GM21390 (cell line): ENCODE measurements around the gene LCP1.
"Not testable (repeated sequence)": the region's sequence is repeated elsewhere in the genome, so short reads cannot be mapped to it uniquely, and the experiment has no call there.

Experiments
- ATAC-seq: cut with Tn5 transposase; IDR thresholded peaks from one replicate; pipeline ENCODE4 v1.9.1; 2021; ENCODE audit not compliant: unreplicated experiment

Gene LCP1, protein sequence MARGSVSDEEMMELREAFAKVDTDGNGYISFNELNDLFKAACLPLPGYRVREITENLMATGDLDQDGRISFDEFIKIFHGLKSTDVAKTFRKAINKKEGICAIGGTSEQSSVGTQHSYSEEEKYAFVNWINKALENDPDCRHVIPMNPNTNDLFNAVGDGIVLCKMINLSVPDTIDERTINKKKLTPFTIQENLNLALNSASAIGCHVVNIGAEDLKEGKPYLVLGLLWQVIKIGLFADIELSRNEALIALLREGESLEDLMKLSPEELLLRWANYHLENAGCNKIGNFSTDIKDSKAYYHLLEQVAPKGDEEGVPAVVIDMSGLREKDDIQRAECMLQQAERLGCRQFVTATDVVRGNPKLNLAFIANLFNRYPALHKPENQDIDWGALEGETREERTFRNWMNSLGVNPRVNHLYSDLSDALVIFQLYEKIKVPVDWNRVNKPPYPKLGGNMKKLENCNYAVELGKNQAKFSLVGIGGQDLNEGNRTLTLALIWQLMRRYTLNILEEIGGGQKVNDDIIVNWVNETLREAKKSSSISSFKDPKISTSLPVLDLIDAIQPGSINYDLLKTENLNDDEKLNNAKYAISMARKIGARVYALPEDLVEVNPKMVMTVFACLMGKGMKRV

DNA sequence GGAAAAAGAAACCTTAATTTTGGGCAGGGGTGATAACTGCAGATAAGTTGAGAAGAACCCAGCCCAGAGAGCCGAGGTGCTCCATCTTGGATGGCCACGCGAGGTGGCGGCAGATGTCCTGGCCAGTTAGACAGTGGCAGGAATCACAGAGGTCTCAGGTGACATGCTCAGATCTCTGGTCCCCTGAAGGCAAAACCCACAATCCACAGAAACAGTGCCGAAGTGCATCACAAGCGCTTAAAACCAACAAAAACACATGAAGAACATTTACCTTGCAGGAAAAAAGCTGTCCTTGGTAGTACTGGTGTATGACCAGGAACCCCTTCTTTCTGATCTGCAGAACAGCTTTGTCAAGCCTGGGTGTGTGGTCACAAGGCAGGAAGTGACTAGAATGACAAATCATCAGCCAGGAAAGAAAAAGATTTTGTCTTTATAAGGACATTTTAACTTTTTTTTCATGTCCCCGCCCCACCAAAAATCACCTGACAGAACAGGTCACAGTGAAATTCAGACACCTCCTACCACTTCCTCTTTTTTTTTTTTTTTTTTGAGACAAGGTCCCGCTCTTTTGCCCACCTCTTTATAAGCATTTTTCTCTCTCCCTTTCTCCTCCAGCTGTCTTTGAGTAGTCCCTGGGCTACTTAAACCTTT, at the start of gene LCP1:
TSS of gene LCP1 (minus strand) at position 338 of the 651 bp plus-strand sequence. CDS start 22,515 bp downstream, outside the sequence.
- peak; percentile 64 for ATAC-seq

DNA sequence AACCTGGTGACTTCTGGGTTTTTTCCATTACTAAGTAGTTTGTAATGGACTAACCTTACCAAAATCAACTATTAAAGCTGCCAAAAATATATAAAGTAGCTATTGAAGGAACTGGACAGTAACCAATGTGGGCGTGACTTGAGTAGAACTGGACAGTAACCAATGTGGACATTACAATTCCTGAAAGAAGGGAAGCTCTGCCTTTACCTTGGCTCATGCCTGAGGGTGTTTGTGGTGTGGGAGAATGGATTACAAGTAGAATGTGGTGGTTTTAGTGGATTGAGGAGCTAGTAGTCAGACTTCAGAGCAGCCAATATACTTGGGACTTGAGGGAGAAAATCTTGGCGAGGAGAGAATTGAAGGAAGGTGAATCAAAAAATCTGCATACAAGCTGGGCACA, 47.3 kb upstream of the LCP1 start:
- ATAC-seq, result no peak

DNA sequence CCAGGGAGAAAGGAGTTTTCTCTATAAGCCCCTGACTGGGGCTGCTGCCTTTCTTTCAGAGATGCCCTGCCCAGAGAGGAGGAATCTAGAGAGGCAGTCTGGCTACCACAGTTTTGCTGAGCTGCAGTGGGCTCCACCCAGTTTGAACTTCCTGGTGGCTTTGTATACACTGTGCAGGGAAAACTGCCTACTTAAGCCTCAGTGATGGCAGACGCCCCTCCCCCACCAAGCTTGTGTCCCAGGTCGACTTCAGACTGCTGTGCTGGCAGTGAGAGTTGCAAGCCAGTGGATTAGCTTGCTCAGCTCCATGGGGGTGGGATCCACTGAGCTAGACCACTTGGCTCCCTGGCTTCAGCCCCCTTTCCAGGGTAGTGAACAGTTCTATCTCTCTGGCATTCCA, 38.3 kb upstream of the LCP1 start:
- ATAC-seq, result not testable (repeated sequence)

DNA sequence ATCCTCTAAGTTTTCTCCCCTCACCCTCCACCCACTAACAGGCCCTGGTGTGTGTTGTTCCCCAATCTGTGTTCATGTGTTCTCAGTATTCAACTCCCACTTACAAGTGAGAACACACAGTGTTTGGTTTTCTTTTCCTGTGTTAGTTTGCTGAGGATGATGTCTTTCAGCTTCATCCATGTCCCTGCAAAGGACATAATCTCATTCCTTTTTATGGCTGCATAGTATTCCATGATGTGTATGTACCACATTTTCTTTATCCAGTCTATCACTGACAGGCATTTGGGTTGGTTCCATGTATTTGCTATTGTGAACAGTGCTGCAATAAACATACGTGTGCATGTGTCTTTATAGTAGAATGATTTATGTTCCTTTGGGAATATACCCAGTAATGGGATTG, 32.8 kb upstream of the LCP1 start:
- ATAC-seq, result not testable (repeated sequence)

DNA sequence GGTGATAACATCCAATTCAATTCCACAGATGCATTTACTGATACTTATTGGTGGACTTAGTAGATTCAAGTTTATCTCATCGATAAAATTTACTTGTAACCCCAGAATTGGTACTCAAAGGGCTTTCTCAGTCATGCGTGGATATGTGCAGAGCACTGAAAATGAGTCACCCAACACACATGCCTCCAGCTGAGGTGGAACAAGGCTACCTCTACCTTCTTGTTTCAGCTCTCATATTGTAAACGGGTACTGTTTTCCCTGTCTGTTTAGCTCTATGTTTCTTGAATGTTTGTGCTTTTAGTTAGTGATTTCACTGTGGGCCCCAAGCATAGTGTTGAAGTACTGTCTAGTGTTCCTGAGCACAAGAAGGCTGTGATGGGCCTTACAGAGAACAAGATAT, 31.3 kb upstream of the LCP1 start:
- no peak for ATAC-seq

DNA sequence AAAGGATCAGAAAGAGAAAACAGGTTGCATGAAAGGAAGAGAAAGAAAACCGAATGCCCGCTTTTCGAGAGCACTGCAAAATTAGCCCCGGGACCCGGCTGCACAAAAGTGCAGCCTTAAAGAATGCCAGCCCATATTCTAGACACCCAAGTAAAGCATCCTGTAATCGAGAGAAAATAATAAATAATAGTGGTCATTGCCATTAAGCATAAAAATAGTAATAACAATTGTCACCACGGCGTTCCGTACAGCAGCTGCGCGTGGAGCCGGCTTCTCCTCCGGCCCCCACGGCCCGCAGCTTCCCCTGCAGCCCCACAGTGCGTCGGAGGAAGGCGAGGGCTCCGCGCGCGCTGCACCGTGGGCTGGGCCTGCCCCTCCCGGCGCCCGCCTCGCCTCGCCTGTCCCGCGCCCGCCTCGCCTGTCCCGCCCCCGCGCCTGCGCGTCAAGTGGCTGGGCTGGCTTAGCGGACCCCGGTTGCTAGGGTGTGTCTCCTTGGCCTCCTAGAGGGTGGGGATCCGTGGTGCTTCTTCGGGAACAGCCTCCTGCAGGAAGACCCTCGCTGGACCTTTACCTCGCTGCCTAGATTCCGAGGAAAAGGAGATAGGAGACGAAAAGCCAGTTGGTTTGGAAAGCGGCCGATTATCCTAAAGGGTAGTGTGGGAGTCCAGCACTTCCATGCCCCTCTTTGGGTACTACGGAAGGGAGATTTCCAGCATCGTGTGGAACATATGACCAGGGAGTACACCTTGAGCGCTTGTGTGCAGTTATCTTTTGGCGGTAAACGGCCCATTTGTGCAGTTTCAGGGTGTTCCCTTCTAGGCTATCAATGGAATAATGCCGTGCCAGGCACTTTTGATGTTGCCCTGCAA, 29.7 kb upstream of the LCP1 start, which contains the start of gene LRRC63:
TSS of gene LRRC63 (plus strand) at position 446 of the 869 bp plus-strand sequence. CDS start 1,107 bp downstream, outside the sequence.
- ATAC-seq, result peak; percentile 97

DNA sequence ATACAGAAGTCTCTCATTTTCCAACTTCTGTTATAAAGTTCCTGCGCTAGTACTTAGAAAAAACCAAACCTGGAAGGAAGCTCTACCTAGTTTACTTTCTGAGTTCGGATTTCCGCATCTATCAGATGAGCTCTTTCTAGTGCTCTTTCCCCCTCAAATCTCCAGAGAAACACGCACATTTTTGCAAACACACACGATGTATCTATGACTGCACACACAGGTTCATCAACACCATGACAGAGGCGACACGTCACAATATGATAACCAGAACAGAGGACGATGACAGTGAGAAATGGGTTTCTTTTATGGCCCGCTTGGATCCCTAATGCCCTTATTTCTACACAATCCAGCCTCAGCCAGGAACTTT, 29.1 kb upstream of the LCP1 start:
- ATAC-seq, result peak; percentile 29

DNA sequence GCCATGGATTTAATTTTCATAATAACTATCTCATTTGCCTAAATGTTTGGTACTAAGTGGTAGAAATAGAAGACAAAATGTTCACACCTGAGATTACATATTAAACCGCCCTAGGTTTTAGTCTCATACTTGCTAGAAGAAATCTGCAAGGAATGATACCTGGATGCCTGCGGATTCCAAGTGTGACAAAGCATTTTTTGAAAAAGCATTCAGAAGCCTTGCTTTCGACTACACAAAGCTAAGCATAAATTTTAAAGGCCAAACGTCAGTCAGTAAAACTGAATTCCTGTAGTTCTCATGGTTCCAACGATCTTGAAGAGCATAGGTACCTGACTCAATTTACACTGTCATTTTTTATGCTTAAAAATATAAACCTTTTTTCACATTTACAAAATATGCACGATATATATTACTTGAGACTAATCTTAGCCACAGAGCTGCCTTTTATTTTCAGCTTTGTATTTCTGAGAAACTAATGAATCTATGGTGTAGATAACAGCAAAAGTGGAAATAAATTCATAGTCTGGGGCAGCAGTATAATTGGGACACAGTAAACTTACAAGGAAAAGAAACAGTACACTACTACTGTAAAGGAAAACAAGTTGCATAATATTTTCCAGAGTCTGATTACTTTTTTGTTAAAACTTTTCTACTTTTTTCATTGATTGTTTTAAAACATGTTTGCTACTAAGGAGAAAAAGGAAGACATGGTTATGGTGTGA, 28.5 kb upstream of the LCP1 start:
- ATAC-seq, result no peak

DNA sequence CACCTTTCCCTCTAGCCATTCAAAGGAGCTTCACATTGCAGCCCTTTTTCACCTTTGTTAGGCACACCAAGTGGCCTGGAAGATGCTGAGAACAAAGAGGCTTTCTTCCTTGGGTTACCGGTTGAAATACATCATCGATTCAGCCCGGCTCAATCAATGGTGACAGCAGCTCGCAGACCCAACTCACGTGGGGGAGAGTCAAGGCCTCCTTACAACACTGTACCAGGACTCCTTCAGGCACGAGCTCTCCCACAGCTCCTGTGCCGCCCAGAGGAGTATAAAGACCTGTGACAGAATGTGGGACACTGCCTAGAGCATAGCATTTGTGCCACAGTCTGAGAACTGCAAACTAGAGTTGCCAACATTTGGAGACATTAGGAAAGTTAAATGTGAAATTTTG, 25.9 kb upstream of the LCP1 start:
- no peak for ATAC-seq

DNA sequence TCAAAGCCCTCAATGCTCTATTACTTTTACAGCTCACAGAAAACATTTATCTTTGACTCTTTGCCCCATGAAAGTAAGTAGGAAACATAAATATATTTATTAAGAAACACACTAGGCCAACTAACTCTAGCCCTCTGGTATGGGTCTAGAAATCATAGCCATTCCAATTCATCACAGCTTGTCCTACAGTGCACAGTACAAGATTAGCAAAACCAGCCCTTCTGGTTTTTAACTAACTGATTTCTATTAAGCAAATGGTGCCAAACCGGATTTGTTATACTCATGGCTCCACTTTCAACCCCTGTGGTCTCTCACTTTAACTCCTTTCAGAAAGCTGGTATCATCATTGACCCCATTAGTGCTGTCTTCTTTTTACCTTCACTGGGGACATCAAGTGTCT, 24.2 kb upstream of the LCP1 start:
- ATAC-seq, result no peak

DNA sequence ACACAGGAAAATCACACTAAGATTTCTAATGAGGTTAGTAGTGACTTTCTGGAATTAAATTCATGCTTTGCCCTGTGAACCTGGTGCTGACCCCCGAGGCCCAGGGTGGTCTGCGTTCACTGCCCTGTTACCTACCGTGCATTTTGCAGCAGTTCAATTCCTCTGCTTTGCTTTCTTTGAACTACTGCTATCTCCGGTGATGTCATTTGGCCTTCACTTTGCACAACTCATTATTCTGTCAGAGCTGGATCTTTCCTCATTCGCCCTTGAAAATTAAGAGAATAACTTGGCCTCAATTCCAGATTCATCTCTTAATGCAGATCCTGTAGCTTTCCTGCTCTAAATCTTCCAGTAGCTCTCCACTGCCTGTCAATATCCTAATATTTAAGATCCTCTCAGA, 21.0 kb upstream of the LCP1 start:
- no peak for ATAC-seq

DNA sequence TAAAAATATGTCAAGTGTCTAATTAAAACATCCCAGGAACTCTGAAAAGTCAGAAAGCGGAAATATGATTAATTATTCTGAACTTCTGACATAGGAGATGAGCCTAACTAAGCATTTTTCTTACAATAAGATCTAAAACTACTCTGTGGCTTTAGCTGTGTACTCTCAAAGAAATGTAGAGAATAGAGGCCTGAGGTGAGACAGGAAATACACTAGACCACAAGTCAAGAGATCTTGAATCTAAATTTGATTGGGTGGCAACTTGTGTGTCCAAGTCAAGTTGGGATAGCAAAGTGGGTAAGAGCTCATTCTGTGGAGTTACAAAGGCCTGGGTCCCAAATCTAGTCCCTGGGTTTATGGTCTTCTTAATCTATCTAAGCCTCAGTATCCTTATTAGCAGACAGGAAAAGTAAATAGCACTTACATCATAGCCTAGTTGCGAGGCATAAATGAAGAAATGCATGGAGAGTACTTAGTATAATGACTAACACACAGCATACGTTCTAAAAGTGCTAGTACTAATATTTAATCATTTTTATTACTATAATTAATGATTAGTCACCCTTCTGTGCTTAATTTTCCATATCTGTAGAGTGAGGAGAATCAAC, 20.3 kb upstream of the LCP1 start:
- ATAC-seq, result peak; percentile 61

DNA sequence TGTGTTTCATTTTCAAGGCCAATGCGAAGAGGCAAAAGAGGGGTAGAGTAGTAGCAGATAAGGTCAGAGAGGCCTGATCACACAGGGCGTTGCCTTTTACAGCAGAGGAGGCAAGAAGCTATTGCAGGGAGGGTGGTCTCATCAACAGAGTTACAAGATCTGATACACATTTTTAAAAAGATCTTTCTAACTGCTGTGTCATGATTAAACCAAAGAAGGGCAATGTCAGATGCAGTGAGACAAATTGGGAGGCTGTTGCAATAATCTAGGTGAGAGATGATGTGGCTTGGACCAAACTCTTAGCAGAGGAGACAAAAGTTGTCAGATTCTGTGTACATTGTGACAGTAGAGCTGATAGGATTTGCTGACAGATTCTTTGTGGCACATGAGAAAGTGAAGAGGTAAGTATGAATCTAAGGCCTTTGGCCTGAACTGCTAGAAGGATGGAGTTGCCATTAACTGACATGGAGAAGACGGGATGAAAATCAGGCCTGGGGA, 16.8 kb upstream of the LCP1 start:
- ATAC-seq, result no peak

DNA sequence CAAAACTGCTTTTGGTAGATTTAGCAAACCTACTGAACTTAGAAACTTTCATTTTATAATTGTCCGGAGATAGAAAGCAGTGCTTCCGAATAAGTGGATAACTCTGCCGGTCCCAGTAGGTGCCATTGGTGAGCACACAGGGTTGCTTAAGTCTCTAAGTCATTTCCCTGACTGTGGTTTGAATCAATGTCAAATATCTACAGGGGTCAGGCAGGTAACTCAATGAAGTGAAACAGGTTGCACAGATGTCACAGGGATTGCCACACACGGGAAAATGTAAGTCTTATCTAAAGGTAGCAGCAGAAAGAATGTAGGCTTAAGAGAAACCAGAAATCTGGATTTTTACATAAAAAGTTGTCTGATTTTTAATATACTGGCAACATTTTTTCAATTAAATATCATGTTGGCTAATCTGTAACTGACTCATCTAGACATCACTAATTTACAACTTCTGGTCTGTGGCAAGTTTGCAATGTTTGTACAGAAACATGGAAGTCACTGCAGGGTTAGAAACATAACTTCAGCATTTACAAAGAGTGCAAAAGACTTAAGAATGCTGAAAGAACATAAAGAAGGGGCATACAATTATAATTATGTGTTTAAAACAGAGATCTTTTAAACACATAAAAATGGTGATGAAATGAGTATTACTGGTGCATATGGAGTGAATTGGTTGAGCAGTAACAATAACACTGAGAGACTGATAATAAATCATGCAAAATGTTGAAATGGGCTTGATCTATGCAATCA, 15.5 kb upstream of the LCP1 start:
- no peak for ATAC-seq

DNA sequence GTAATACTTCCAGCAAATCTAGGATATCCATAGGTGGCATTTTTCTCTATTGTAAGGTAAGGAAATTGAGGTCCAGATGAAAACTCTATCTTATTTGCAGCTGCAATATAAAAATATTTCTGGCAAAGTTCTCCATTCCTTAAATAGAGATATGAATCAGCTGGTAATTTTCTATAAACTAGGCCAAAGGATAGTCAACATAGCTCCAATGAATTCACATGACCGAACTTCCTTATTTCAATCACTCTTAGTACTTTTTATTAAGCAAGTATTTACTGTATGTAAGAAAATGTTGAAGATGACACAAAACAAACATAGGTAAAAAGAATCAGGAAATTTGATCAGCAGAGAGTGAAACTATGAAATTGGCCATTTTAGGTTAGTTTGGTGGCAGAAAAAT, 13.0 kb upstream of the LCP1 start:
- ATAC-seq, result no peak

DNA sequence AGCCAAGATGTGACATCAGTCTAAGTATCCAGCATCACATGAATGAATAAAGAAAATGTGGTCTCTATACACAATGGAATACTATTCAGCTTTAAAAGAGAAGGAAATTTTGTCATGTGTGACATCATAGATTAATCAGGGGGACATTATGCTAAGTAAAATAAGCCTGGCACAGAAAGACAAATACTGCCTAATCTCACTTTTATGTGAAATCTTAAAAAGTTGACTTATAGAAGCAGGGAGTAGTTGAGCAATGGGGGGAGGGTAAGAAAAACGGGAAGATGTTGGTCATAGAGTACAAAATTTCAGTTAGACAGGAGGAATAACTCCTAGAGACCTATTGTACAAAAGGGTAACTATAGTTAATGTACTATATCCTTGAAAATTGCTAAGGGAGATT, 10.4 kb upstream of the LCP1 start:
- ATAC-seq, result no peak

DNA sequence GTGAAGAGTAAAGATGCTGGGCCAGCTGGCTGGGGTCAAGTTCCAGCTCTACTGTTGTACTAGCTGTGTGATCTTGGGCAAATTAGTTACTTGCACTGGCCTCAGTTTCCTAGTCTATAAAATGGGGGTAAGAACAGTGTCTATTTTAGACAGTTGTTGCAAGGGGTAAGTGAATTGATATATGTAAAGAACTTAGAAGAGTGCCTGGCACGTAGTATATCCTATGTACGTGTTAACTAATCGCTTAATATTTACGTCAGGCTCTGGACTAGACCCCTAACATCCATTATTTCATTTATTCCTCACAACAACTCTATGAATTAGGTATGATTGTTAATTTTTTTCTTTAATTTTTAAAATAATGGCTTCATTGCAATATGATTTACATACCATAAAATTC, 3.7 kb upstream of the LCP1 start:
- ATAC-seq, result no peak

DNA sequence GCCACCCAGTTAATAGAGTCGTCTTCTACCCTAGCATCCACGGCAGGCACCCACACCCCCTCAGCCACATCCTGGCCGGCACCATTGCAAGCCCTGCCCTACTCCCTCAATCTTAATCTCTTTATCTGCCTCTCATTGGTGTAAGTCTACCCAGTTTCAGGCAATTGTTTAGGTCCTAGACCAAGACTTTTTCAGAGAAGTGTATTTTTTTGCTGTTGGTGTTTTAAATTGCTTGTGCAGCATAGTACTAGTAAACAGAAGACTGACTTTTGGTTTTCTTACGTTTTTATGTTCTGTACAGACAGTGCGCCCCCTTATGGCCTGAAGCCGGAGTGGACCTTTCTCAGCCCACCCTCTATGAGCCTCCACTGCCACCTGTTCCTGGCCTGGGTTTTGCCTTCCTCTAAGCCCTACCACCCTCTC, 2.3 kb upstream of the LCP1 start:
- ATAC-seq, result peak; percentile 46
